GM12878 (cell line): Measurements from ENCODE around the gene ANKRD62. TPM values are rescaled to one million over a fixed set of nuclear protein-coding genes. Genes with fewer than 3 reads are reported as not detected.

Source experiments
- ATAC-seq: fragments of 200-7000 bp; cut with Tn5 transposase; 3 replicates; pipeline ENCODE4 v1.9.1; 2020; ENCODE audit warnings: mild to moderate bottlenecking, moderate library complexity
- BruUV-seq: library from RNA; stranded (reverse); fragments of 400-500 nt; replicated peaks from 2 replicates; lab custom pipeline; 2021; lab: Mats Ljungman, UMichigan
- CTCF ChIA-PET: fragments of 300-600 bp; sonication (Branson Sonifier 250); formaldehyde crosslinking; extraction: SDS; loops from one replicate; lab custom pipeline; 2021; ENCODE audit warnings: inconsistent platforms; lab: Yijun Ruan, JAX
- POLR2A ChIA-PET: fragments of 350-600 bp; formaldehyde crosslinking; extraction: SDS; loops from one replicate; lab custom pipeline; 2021; ENCODE audit warnings: inconsistent platforms; lab: Charles Lee
- RAD21 ChIA-PET: fragments of 300-600 bp; sonication (Branson Sonifier 250); formaldehyde crosslinking; loops from one replicate; lab custom pipeline; 2023; ENCODE audit warnings: antibody characterized with exemption; ENCODE audit not compliant: unreplicated experiment; lab: Charles Lee
- SMC1A ChIA-PET: fragments of 300-600 bp; sonication (Branson Sonifier 250); formaldehyde crosslinking; loops from one replicate; lab custom pipeline; 2023; ENCODE audit not compliant: unreplicated experiment, uncharacterized antibody; lab: Charles Lee
- DNase-seq: peaks from one replicate; pipeline ENCODE4 v3.0.0-alpha.2; 2011; ENCODE audit warnings: low read depth, low spot score
- FAIRE-seq: peaks from 3 replicates; lab custom pipeline; 2011; peaks lifted over from hg19 to GRCh38; lab: Jason Lieb, UNC
- H2AFZ ChIP-seq: 2 replicates; pipeline ENCODE4 v1.6.0; 2011; ENCODE audit warnings: low read depth, low read length, control low read depth; ENCODE audit not compliant: control insufficient read depth
- H3K27ac ChIP-seq: 2 replicates; pipeline ENCODE4 v1.5.1; 2011; ENCODE audit warnings: control low read depth; ENCODE audit not compliant: control insufficient read depth, insufficient read depth
- H3K27me3 ChIP-seq, 2 experiments: replicated peaks in 1 of 2; 2 replicates each; pipeline versions ENCODE4 v1.6.0 to v1.6.1; 2011; ENCODE audit warnings: low read length in 1 of 2; ENCODE audit not compliant: control insufficient read depth in 2 of 2, insufficient read depth in 2 of 2
- H3K36me3 ChIP-seq, 2 experiments: 2 replicates each; pipeline ENCODE4 v1.5.1; 2011; ENCODE audit warnings: low read length in 1 of 2; ENCODE audit not compliant: control insufficient read depth in 2 of 2, insufficient read depth in 2 of 2
- H3K4me1 ChIP-seq: 2 replicates; pipeline ENCODE4 v1.6.1; 2011; ENCODE audit warnings: mild to moderate bottlenecking, low read length, moderate library complexity, mixed read lengths; ENCODE audit not compliant: control insufficient read depth, insufficient read depth
- H3K4me2 ChIP-seq: 2 replicates; pipeline ENCODE4 v1.6.0; 2011; ENCODE audit warnings: control low read depth; ENCODE audit not compliant: control insufficient read depth, insufficient read depth
- H3K4me3 ChIP-seq: fragments of 200-600 bp; sonication (generic); 2 replicates; pipeline ENCODE4 v1.5.1; 2016
- H3K79me2 ChIP-seq: 2 replicates; pipeline ENCODE4 v1.6.0; 2011; ENCODE audit warnings: low read length; ENCODE audit not compliant: control insufficient read depth, insufficient read depth
- H3K9ac ChIP-seq: 2 replicates; pipeline ENCODE4 v1.8.0; 2011; ENCODE audit warnings: low read length, control low read depth, mixed read lengths; ENCODE audit not compliant: control insufficient read depth, insufficient read depth
- H3K9me3 ChIP-seq: replicated peaks from 3 replicates; pipeline ENCODE4 v1.5.1; 2011; ENCODE audit warnings: mild to moderate bottlenecking, low read length; ENCODE audit not compliant: control insufficient read depth, insufficient read depth
- H4K20me1 ChIP-seq: 2 replicates; pipeline ENCODE4 v1.6.0; 2011; ENCODE audit not compliant: control insufficient read depth, insufficient read depth
- ATF7 ChIP-seq: fragments of 450-650 bp; IDR thresholded peaks from 2 replicates; pipeline ENCODE4 v1.6.1; 2016; ENCODE audit warnings: low read depth, mild to moderate bottlenecking
- BHLHE40 ChIP-seq, 2 experiments: fragments of 450-650 bp in 1 of 2; IDR thresholded peaks; 2 replicates each; pipeline ENCODE4 v1.6.1; 2011 to 2017; ENCODE audit warnings: low read depth in 2 of 2, borderline replicate concordance in 1 of 2, improper control_type of control experiment in 1 of 2, low read length in 1 of 2, mild to moderate bottlenecking in 1 of 2
- CBX5 ChIP-seq: sonication (generic); IDR thresholded peaks from 2 replicates; pipeline ENCODE4 v1.6.1; 2016; ENCODE audit warnings: low read depth, moderate library complexity, mild to moderate bottlenecking, inconsistent platforms
- CREB1 ChIP-seq: IDR thresholded peaks from 2 replicates; pipeline ENCODE4 v1.6.1; 2012; ENCODE audit warnings: low read depth, mild to moderate bottlenecking, inconsistent platforms
- FOS ChIP-seq: IDR thresholded peaks from 3 replicates; pipeline ENCODE4 v1.6.1; 2011; ENCODE audit warnings: borderline replicate concordance; ENCODE audit not compliant: insufficient read length; ENCODE audit errors: extremely low read depth
- HCFC1 ChIP-seq: fragments of 150-350 bp; IDR thresholded peaks from 2 replicates; pipeline ENCODE4 v1.6.1; 2014; ENCODE audit warnings: low read length
- IKZF2 ChIP-seq, 2 experiments: fragments of 450-650 bp; IDR thresholded peaks; 2 replicates each; pipeline ENCODE4 v1.6.1; 2017; ENCODE audit warnings: mild to moderate bottlenecking in 2 of 2, moderate library complexity in 2 of 2
- KAT2A ChIP-seq: conservative IDR thresholded peaks from 2 replicates; pipeline ENCODE4 v1.6.1; 2011; ENCODE audit warnings: low read depth, low read length; ENCODE audit not compliant: control insufficient read depth
- KDM1A ChIP-seq: fragments of 200-600 bp; sonication (generic); IDR thresholded peaks from 2 replicates; pipeline ENCODE4 v1.6.1; 2016; ENCODE audit warnings: borderline replicate concordance
- NFYB ChIP-seq: IDR thresholded peaks from 2 replicates; pipeline ENCODE4 v1.6.1; 2011; ENCODE audit warnings: low read depth, mild to moderate bottlenecking, low read length, improper control_type of control experiment, moderate library complexity; ENCODE audit not compliant: insufficient read depth
- NR2C1 ChIP-seq: fragments of 450-650 bp; IDR thresholded peaks from 2 replicates; pipeline ENCODE4 v1.6.1; 2017; ENCODE audit warnings: antibody characterized with exemption, mild to moderate bottlenecking, moderate library complexity
- PML ChIP-seq: IDR thresholded peaks from 2 replicates; pipeline ENCODE4 v1.6.1; 2012; ENCODE audit warnings: low read length, inconsistent platforms
- RBBP5 ChIP-seq: fragments of 200-600 bp; sonication (generic); conservative IDR thresholded peaks from 2 replicates; pipeline ENCODE4 v1.6.1; 2016
- SREBF2 ChIP-seq: IDR thresholded peaks from 2 replicates; pipeline ENCODE4 v1.6.1; 2012; ENCODE audit warnings: mild to moderate bottlenecking, low read length
- STAT3 ChIP-seq: IDR thresholded peaks from 2 replicates; pipeline ENCODE4 v1.6.1; 2011; ENCODE audit warnings: low read depth, low read length, improper control_type of control experiment
- TCF12 ChIP-seq: IDR thresholded peaks from 2 replicates; pipeline ENCODE4 v1.6.1; 2011; ENCODE audit warnings: low read depth, mild to moderate bottlenecking, low read length
- WRNIP1 ChIP-seq: IDR thresholded peaks from 2 replicates; pipeline ENCODE4 v1.6.1; 2011; ENCODE audit warnings: low read depth, low read length, improper control_type of control experiment, borderline replicate concordance
- ZZZ3 ChIP-seq: IDR thresholded peaks from 2 replicates; pipeline ENCODE4 v1.6.1; 2011; ENCODE audit warnings: low read depth; ENCODE audit not compliant: control insufficient read depth, insufficient read length
- WGBS: methylation state at CpG from one replicate; pipeline ENCODE4 v1.1.6; 2016; ENCODE audit warnings: low lambda C conversion rate; ENCODE audit not compliant: insufficient replicate concordance, insufficient coverage; ENCODE audit errors: missing lambda C conversion rate; 5-methylcytosine and 5-hydroxymethylcytosine counted together
- in situ Hi-C: fragments of 300-500 bp; cut with MboI; formaldehyde crosslinking; loops from 9 replicates; pipeline ENCODE4 v1.14.3; 2018; ENCODE audit warnings: mixed read lengths
- intact Hi-C: fragments of 100-400 bp; cut with micrococcal nuclease; formaldehyde crosslinking; loops from one replicate; pipeline ENCODE4 v1.14.2; 2022; ENCODE audit not compliant: unreplicated experiment
- polyA plus RNA-seq, 11 experiments: library from polyadenylated mRNA; depleted of rRNA in 4 of 11; unstranded in 6 of 11; stranded (reverse) in 5 of 11; fragments of >200 nt; fragmentation: Nextera tagmentation in 4 of 11; fragmentation: Illumina TruSeq in 1 of 11; extraction: Ambion mirVana in 4 of 11; extraction: Trizol in 1 of 11; gene quantifications; 1 replicate in 1 of 11; 2 replicates in 10 of 11; pipeline versions ENCODE4 v1.2.1 to v1.2.3, GENCODE V29; 2011 to 2016; ENCODE audit warnings: inconsistent platforms in 2 of 11, missing spikeins in 2 of 11, low read depth in 1 of 11
- total RNA-seq, 4 experiments: library from RNA; depleted of rRNA in 3 of 4; stranded (reverse); fragments of >200 nt in 3 of 4; fragmentation: Illumina TruSeq in 1 of 4; extraction: Trizol in 1 of 4; gene quantifications; 2 replicates each; pipeline versions ENCODE4 v1.2.1 to v1.2.3, GENCODE V29; 2013 to 2021
- TF ChIP-seq, protein P1 (sequence below): fragments of 450-650 bp; IDR thresholded peaks from 2 replicates; pipeline ENCODE4 v1.6.1; 2017; ENCODE audit warnings: mild to moderate bottlenecking, low read depth, inconsistent platforms; ENCODE audit not compliant: poor library complexity, severe bottlenecking

The ANKRD62 gene
- total and polyA plus RNA-seq, 10 of the 15 experiments (the other 5 are each of a cell fraction or from before 2014, with no cell fraction given): not detected

DNA sequence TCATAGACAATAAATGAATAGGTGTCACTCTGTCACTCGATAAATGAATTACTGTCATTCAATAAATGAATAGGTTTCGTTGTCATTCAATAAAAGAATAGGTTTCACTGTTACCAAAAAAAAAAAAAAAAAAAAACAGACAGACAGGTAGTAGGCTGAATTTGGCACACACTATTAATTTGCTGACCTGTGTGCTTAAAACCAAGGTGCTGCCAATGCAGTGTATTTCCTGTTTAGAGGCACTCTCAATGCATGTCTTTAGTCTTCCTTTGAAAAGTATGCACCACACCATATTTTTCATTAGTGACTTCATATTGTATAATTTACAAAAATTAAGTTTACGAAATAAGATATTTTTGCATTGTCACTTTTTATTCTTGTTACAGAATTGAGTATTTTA, 16.2 kb downstream of the ANKRD62 start (continued):
- no peak for TF ChIP-seq WRNIP1
- no peak for TF ChIP-seq STAT3

DNA sequence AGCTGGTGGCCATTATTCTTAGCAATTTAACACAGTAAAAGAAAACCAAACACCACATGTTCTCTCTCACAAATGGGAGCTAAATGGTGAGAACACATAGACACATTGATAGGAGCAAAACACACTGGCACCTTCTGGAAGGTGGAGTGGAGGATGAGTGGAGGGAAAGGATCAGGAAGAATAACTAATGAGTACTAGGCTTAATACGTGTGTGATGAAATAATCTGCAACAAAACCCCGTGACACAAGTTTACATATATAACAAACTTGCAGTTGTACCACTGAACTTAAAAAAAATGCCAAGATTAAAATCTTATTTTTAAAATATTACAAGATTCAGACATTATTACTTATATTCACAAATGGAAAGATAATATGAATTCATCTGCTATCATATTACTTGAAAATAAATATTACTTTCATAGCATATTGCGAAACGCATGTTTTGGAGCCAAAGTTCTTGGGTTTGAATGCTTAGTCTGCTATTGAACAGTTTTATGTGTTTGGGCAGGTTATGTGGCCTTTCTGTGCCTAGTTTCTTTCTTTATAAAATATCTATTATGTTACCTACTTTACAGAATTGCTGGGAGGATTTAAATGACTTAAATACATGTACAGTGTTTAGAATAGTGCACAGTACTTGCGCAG, 20.5 kb downstream of the ANKRD62 start:
- Histone ChIP-seq H3K9ac (no peak overlapping the region), H2AFZ (no peak overlapping the region), H4K20me1 (no peaks in the 10 kb centered on the region), H3K4me1 (no peaks in the 10 kb centered on the region), H3K9me3 (no peaks in the 10 kb centered on the region), H3K4me2 (no peak overlapping the region), H3K27me3 (no peaks in the 10 kb centered on the region), H3K4me3 (no peak overlapping the region), H3K79me2 (no peaks in the 10 kb centered on the region), H3K27ac (no peak overlapping the region), H3K36me3 (no peaks in the 10 kb centered on the region)
- FAIRE-seq: no peak
- no TSS peak for BruUV-seq
- TF ChIP-seq PML: no peak
- no peak for TF ChIP-seq NFYB
- TF ChIP-seq NR2C1: no peak
- TF ChIP-seq CBX5: no peak
- TF ChIP-seq ATF7: no peak
- no peak for TF ChIP-seq HCFC1
- no peak for TF ChIP-seq SREBF2
- no peak for TF ChIP-seq KDM1A
- no peak for TF ChIP-seq RBBP5
- TF ChIP-seq, protein P1, sequence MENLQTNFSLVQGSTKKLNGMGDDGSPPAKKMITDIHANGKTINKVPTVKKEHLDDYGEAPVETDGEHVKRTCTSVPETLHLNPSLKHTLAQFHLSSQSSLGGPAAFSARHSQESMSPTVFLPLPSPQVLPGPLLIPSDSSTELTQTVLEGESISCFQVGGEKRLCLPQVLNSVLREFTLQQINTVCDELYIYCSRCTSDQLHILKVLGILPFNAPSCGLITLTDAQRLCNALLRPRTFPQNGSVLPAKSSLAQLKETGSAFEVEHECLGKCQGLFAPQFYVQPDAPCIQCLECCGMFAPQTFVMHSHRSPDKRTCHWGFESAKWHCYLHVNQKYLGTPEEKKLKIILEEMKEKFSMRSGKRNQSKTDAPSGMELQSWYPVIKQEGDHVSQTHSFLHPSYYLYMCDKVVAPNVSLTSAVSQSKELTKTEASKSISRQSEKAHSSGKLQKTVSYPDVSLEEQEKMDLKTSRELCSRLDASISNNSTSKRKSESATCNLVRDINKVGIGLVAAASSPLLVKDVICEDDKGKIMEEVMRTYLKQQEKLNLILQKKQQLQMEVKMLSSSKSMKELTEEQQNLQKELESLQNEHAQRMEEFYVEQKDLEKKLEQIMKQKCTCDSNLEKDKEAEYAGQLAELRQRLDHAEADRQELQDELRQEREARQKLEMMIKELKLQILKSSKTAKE: no peak
- no peak for TF ChIP-seq KAT2A
- no peak for TF ChIP-seq TCF12
- TF ChIP-seq ZZZ3: no peak
- TF ChIP-seq FOS: no peak
- TF ChIP-seq BHLHE40 (IDR thresholded peaks at IDR 0.05; ENCODE audit: borderline replicate concordance in 1 of 2, low read depth in 2 of 2, low read length in 1 of 2): no peak
- TF ChIP-seq IKZF2 (IDR thresholded peaks at IDR 0.05): no peak
- TF ChIP-seq CREB1: no peak
- intact Hi-C loops (no loop called here), in situ Hi-C loops (no loop called here)
- ChIA-PET CTCF (no interaction called here), SMC1A (no interaction called here), RAD21 (no interaction called here), POLR2A (no interaction called here)
- DNase-seq: no peak
- WGBS: 52% methylated on average over 5 of the region's 5 CpGs
- ATAC-seq: no peak
